Stimulated activated CD8-positive, alpha-beta memory T cell treated with anti-CD3 and anti-CD28 coated beads, Interleukin-12 subunit alpha, Interleukin-12 subunit beta, amount 100 ng/mL, for 4 hours (primary cell): ENCODE results near the gene MSH3.
"Not testable (repeated sequence)": the region's sequence is repeated elsewhere in the genome, so short reads cannot be mapped to it uniquely, and the experiment has no call there.

Experiments
- DNase-seq: peaks from one replicate; pipeline ENCODE4 v3.0.0-alpha.2; 2020; ENCODE audit warnings: low read depth

Gene MSH3

GRCh38 chr5:80853413-80853812 is 199.0 kb downstream of the MSH3 start:
- DNase-seq = no peak

- DNase-seq = no peak
Observed at GRCh38 chr5:80854583-80854982, 200.1 kb downstream of the MSH3 start.

GRCh38 chr5:80860924-80861613 is 206.6 kb downstream of the MSH3 start:
- no peak for DNase-seq

- DNase-seq = no peak
Observed at GRCh38 chr5:80863708-80864107, 209.3 kb downstream of the MSH3 start.

GRCh38 chr5:80864109-80864508 is 209.7 kb downstream of the MSH3 start:
- no peak for DNase-seq

- DNase-seq = no peak
Observed at GRCh38 chr5:80864706-80865435, 210.4 kb downstream of the MSH3 start.

GRCh38 chr5:80865551-80865950 is 211.1 kb downstream of the MSH3 start:
- DNase-seq = no peak

- DNase-seq = no peak
Observed at GRCh38 chr5:80866371-80866770, 211.9 kb downstream of the MSH3 start.

GRCh38 chr5:80867233-80867632 is 212.8 kb downstream of the MSH3 start:
- DNase-seq = no peak

- no peak for DNase-seq
Observed at GRCh38 chr5:80870442-80870841, 216.0 kb downstream of the MSH3 start.

GRCh38 chr5:80871541-80871961 is 217.1 kb downstream of the MSH3 start:
- no peak for DNase-seq

- no peak for DNase-seq
Observed at GRCh38 chr5:80874162-80874561, 219.7 kb downstream of the MSH3 start.

GRCh38 chr5:80877592-80877991 is 223.1 kb downstream of the MSH3 start:
- DNase-seq = no peak

- DNase-seq = no peak
Observed at GRCh38 chr5:80881726-80882125, 227.3 kb downstream of the MSH3 start.

GRCh38 chr5:80883390-80883789 is 228.9 kb downstream of the MSH3 start:
- not testable (repeated sequence) for DNase-seq

- no peak for DNase-seq
Observed at GRCh38 chr5:80884086-80884813, 229.8 kb downstream of the MSH3 start.

- DNase-seq = no peak
Observed at GRCh38 chr5:80884929-80885328, 230.5 kb downstream of the MSH3 start.

GRCh38 chr5:80885396-80886000 is 231.0 kb downstream of the MSH3 start:
- no peak for DNase-seq

- DNase-seq = no peak
Observed at GRCh38 chr5:80894083-80894482, 239.6 kb downstream of the MSH3 start.

GRCh38 chr5:80895523-80895922 is 241.1 kb downstream of the MSH3 start:
- no peak for DNase-seq

GRCh38 chr5:80902624-80903023 is 248.2 kb downstream of the MSH3 start:
- not testable (repeated sequence) for DNase-seq

- no peak for DNase-seq
Observed at GRCh38 chr5:80904533-80905187, 250.2 kb downstream of the MSH3 start.
